ENCODE measurements around the gene PLK1. TPM values are rescaled to one million over a fixed set of nuclear protein-coding genes. Genes with fewer than 3 reads are reported as not detected.

Gene PLK1
- total and polyA plus RNA-seq, 2 of the 13 experiments (the other 11 are each of a cell fraction or from before 2014, with no cell fraction given), result 71.5 to 76.3 TPM

- TF ChIP-seq ZBTB40 (IDR thresholded peaks at IDR 0.05) (no peak), ZBTB40 (CRISPR knock-in tag; IDR thresholded peaks at IDR 0.05) (no peak), ZNF496 (CRISPR knock-in tag; IDR thresholded peaks at IDR 0.05; ENCODE audit: insufficient replicate concordance) (no peak), ZNF335 (CRISPR knock-in tag; IDR thresholded peaks at IDR 0.05) (no peak), NR2C2 (CRISPR knock-in tag; IDR thresholded peaks at IDR 0.05; ENCODE audit: borderline replicate concordance) (peak; percentile 86), ZNF253 (CRISPR knock-in tag; IDR thresholded peaks at IDR 0.05; ENCODE audit: borderline replicate concordance) (no peak), RARA (CRISPR knock-in tag; IDR thresholded peaks at IDR 0.05) (peak; percentile 97), ARID5B (CRISPR knock-in tag; IDR thresholded peaks at IDR 0.05) (no peak), FLYWCH1 (CRISPR knock-in tag; IDR thresholded peaks at IDR 0.05) (no peak), ZNF251 (CRISPR knock-in tag; IDR thresholded peaks at IDR 0.05) (no peak), RXRA (CRISPR knock-in tag; IDR thresholded peaks at IDR 0.05) (peak; percentile 76), KAT8 (CRISPR knock-in tag; IDR thresholded peaks at IDR 0.05) (no peak), HOXA9 (CRISPR knock-in tag; IDR thresholded peaks at IDR 0.05; ENCODE audit: borderline replicate concordance) (no peak), PCBP1 (IDR thresholded peaks at IDR 0.05; ENCODE audit: borderline replicate concordance, low read depth, low read length) (no peak), EED (CRISPR knock-in tag; IDR thresholded peaks at IDR 0.05) (no peak), ZNF33B (CRISPR knock-in tag; IDR thresholded peaks at IDR 0.05) (no peak; the same call in 1 of the 2 replicates)
Measured at GRCh38 chr16:23704772-23705516, 26.3 kb downstream of the PLK1 start (continued).

Measured in HepG2 (cell line).